Hypothalamus (tissue), 51 donors: Measurements from ENCODE around the gene PSME4.
"Not testable (repeated sequence)": the region's sequence is repeated elsewhere in the genome, so short reads cannot be mapped to it uniquely, and the experiment has no call there.

Experiments
- DNase-seq, 51 donors: peaks; one replicate each; lab custom pipeline; 2025; lab: John Stamatoyannopoulos, UW

Gene PSME4

GRCh38 chr2:53969285-53969967 is 1.4 kb downstream of the PSME4 start:
- peak in 1 of 51 donors; percentile 25 for DNase-seq

GRCh38 chr2:53964987-53965687 is 5.7 kb downstream of the PSME4 start:
- DNase-seq: no peak

DNA sequence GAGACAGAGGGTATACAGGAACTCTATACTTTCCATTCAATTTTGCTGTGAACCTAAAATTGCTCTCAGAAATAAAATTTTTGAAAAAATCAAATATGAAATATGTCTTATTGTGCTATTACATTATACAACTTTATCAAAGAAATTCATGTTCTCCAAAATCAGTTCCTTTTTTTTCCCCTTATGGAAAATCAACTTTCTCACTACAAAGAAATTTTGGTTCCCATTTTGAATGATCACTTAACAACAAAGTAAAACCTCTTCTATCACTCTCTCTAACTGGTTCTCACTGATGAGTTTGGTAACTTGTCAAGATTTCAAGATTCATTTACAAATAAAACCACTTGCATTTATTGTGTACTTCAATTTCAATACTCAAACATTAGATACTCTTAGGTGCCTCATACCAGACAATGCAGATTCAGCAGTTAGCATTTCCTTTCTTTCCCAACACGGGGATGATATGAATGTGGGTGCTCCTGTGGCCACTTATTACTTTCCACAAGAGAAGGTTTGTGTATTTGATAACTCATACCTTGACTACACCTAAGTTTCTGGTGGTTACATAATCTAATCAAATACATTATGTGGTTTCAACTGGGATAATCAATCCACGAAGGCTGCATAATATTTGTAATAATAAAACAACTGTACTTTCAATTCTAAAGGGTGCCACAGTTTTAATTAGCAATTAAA is 6.4 kb downstream of the PSME4 start:
- no peak for DNase-seq

GRCh38 chr2:53961478-53962216 is 9.1 kb downstream of the PSME4 start:
- peak in 2 of 51 donors; percentile 8 to 11 for DNase-seq

- no peak for DNase-seq
Measured at GRCh38 chr2:53960476-53960875, 10.3 kb downstream of the PSME4 start.

- no peak for DNase-seq
Measured at GRCh38 chr2:53958443-53958842, 12.3 kb downstream of the PSME4 start.

DNA sequence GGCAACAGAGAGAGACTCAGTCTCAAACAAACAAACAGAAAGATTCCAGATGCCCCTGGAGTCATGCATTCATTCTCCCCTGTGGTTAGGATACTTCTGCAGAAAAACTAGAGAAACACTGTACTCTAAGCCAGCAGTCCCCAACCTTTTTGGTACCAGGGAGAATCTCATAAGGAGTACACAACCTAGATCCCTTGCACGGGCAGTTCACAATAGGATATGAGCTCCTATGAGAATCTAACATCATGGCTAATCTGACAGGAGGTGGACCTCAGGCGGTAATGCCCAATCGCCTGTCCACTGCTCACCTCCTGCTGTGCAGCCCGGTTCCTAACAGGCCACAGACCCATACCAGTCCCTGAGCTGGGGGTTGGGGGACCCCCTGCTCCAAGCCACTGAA is 18.3 kb downstream of the PSME4 start:
- no peak for DNase-seq

DNA sequence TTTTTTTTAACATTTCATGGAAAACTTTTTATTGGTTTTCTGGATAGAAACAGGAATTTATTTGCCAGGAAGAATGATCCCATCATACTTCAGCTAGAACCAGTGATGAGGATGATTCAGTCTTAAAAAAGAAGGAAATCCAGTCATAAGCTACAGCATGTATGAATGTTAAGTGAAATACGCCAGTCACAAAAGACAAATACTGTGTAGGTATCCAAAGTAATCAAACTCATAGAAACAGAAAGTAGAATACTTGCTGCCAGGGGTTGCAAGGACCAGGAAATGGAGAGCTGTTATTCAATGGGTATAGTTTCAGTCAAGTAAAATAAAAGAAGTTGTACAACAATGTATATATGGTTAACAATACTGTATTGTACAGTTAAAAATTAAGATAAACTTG is 21.3 kb downstream of the PSME4 start:
- no peak for DNase-seq

GRCh38 chr2:53945538-53945937 is 25.3 kb downstream of the PSME4 start:
- DNase-seq: no peak

- no peak for DNase-seq
Measured at GRCh38 chr2:53944542-53944941, 26.3 kb downstream of the PSME4 start.

GRCh38 chr2:53942280-53942679 is 28.5 kb downstream of the PSME4 start:
- no peak for DNase-seq

- DNase-seq: no peak
Measured at GRCh38 chr2:53941749-53942148, 29.0 kb downstream of the PSME4 start.

GRCh38 chr2:53939656-53940055 is 31.1 kb downstream of the PSME4 start:
- no peak for DNase-seq

- no peak for DNase-seq
Measured at GRCh38 chr2:53938904-53939303, 31.9 kb downstream of the PSME4 start.

- no peak for DNase-seq
Measured at GRCh38 chr2:53933329-53933728, 37.5 kb downstream of the PSME4 start.

GRCh38 chr2:53926321-53926720 is 44.5 kb downstream of the PSME4 start:
- DNase-seq: not testable (repeated sequence)

DNA sequence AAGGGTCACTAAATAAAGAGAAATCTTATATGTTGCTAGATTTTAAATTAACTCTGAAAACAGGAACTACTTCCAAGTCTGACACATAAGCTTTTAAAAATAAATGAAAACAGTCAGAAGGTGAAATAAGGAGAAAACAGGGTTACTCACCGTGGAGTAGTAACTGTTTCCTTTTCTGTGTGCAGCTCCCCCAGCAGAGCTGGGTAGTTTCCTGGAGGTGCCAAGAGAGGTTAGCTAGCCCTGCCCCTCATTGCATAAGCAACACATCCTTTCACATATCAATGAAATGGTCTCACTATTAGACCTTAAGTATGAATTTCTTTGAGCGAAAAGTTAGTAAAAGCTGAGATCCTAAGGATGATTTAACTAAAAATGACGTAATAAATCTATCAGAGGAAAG is 57.1 kb downstream of the PSME4 start:
- DNase-seq: no peak

GRCh38 chr2:53911434-53912189 is 59.2 kb downstream of the PSME4 start:
- DNase-seq: no peak

- no peak for DNase-seq
Measured at GRCh38 chr2:53907582-53907981, 63.2 kb downstream of the PSME4 start.

- no peak for DNase-seq
Measured at GRCh38 chr2:53905396-53905795, 65.4 kb downstream of the PSME4 start.
